ENCODE data around the gene BMX. TPM values are rescaled to one million over a fixed set of nuclear protein-coding genes. Genes with fewer than 3 reads are reported as not detected.
A peak's percentile ranks its signal among the peaks of the same experiment; 100 is the strongest.

BMX gene
- total and polyA plus RNA-seq, 9 of the 15 experiments (the other 6 are each of a cell fraction or from before 2014, with no cell fraction given), result 0.45 to 4.2 (median 1.8) TPM

DNA sequence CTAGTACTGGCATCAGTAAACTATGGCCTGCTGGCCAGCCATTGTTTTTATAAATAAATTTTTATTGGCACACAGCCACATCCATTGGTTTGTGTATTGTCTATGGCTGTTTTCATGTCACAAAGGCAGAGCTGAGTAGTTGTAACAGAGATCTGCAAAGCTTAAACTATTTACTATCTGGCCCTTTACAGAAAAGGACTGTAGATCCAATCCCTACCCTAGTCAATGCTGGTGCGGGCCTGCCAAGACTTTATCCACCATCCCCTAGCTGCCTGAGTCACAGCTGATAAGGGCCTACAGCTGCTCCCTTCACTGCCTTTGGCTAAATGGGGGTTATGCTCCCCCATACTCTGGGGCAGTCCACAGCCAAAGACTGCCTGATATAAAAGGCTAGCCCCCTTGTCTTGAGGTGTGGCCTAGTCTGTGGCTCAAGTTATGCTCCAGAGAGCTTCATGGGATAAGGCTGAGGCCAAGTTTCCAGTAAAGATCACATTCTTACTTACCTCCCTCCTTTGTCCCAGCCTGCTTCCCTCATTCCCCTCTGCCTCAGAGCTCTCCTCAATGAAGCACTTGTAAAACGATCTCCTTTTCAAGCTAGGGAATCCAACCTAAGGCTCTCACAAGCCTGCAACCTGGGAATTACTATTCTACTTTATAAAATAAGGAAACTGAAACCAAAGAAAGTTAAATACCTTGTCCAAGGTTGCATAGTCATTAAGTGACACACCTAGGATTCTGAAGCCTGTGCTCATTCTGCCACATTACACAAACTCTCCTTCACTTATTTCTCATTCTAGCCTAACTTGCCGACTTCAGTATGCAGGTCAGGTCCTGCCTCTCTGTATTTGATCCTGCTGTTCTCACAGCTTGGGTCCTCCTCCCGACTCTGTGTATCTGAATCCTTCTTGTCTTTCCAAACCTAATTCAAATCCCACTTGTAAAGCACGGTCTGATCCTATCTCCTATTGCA, 79.5 kb downstream of the BMX start (continued):
- TF ChIP-seq, protein P1, sequence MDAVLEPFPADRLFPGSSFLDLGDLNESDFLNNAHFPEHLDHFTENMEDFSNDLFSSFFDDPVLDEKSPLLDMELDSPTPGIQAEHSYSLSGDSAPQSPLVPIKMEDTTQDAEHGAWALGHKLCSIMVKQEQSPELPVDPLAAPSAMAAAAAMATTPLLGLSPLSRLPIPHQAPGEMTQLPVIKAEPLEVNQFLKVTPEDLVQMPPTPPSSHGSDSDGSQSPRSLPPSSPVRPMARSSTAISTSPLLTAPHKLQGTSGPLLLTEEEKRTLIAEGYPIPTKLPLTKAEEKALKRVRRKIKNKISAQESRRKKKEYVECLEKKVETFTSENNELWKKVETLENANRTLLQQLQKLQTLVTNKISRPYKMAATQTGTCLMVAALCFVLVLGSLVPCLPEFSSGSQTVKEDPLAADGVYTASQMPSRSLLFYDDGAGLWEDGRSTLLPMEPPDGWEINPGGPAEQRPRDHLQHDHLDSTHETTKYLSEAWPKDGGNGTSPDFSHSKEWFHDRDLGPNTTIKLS (IDR thresholded peaks at IDR 0.05; ENCODE audit: borderline replicate concordance, low read depth), result no peak
- no peak for TF ChIP-seq PRPF4 (IDR thresholded peaks at IDR 0.05; ENCODE audit: insufficient read depth, low read depth, low read length, poor library complexity, severe bottlenecking)
- TF ChIP-seq, protein P2, sequence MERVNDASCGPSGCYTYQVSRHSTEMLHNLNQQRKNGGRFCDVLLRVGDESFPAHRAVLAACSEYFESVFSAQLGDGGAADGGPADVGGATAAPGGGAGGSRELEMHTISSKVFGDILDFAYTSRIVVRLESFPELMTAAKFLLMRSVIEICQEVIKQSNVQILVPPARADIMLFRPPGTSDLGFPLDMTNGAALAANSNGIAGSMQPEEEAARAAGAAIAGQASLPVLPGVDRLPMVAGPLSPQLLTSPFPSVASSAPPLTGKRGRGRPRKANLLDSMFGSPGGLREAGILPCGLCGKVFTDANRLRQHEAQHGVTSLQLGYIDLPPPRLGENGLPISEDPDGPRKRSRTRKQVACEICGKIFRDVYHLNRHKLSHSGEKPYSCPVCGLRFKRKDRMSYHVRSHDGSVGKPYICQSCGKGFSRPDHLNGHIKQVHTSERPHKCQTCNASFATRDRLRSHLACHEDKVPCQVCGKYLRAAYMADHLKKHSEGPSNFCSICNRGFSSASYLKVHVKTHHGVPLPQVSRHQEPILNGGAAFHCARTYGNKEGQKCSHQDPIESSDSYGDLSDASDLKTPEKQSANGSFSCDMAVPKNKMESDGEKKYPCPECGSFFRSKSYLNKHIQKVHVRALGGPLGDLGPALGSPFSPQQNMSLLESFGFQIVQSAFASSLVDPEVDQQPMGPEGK (CRISPR knock-in tag; IDR thresholded peaks at IDR 0.05; ENCODE audit: borderline replicate concordance), result no peak
- no peak for TF ChIP-seq ZNF165 (CRISPR knock-in tag; IDR thresholded peaks at IDR 0.05; ENCODE audit: borderline replicate concordance)
- no peak for TF ChIP-seq FUS (optimal IDR thresholded peaks at IDR 0.05; ENCODE audit: low read depth, low read length)
- no peak for TF ChIP-seq CHD1 (IDR thresholded peaks at IDR 0.05; ENCODE audit: low read length)
- no peak for TF ChIP-seq SMAD3 (CRISPR knock-in tag; conservative IDR thresholded peaks at IDR 0.05)
- no peak for TF ChIP-seq NR4A1 (CRISPR knock-in tag; IDR thresholded peaks at IDR 0.05)
- no peak for TF ChIP-seq NR4A1 (tag; IDR thresholded peaks at IDR 0.05)
- TF ChIP-seq KLF10 (CRISPR knock-in tag; IDR thresholded peaks at IDR 0.05), result no peak
- no peak for TF ChIP-seq CAMTA2 (CRISPR knock-in tag; conservative IDR thresholded peaks at IDR 0.05)
- no peak for TF ChIP-seq TAF1 (IDR thresholded peaks at IDR 0.05; ENCODE audit: control insufficient read depth, extremely low read depth, insufficient read depth, low read length, severe bottlenecking)
- TF ChIP-seq ZNF57 (CRISPR knock-in tag; IDR thresholded peaks at IDR 0.05), result no peak
- TF ChIP-seq ZNF12 (CRISPR knock-in tag; IDR thresholded peaks at IDR 0.05), result no peak
- TF ChIP-seq RBM34 (IDR thresholded peaks at IDR 0.05; ENCODE audit: borderline replicate concordance, insufficient read depth, low read length), result no peak
- TF ChIP-seq PHF8 (IDR thresholded peaks at IDR 0.05; ENCODE audit: borderline replicate concordance, low read length), result no peak; the same call in 1 of the 2 replicates
- TF ChIP-seq ZNF263 (CRISPR knock-in tag; IDR thresholded peaks at IDR 0.05; ENCODE audit: borderline replicate concordance), result no peak
- peak in 1 of 2 experiments; percentile 72; a peak in 2 of 4 replicates for TF ChIP-seq TRIM24 (IDR thresholded peaks at IDR 0.05)
